ENCODE results near the gene CDC42EP1. TPM values are rescaled to one million over a fixed set of nuclear protein-coding genes. Genes with fewer than 3 reads are reported as not detected.

The CDC42EP1 gene
- total and polyA plus RNA-seq, 2 donors (not counting 1 experiment from before 2014, with no cell fraction given), result 0.22 TPM; not detected in 1

DNA sequence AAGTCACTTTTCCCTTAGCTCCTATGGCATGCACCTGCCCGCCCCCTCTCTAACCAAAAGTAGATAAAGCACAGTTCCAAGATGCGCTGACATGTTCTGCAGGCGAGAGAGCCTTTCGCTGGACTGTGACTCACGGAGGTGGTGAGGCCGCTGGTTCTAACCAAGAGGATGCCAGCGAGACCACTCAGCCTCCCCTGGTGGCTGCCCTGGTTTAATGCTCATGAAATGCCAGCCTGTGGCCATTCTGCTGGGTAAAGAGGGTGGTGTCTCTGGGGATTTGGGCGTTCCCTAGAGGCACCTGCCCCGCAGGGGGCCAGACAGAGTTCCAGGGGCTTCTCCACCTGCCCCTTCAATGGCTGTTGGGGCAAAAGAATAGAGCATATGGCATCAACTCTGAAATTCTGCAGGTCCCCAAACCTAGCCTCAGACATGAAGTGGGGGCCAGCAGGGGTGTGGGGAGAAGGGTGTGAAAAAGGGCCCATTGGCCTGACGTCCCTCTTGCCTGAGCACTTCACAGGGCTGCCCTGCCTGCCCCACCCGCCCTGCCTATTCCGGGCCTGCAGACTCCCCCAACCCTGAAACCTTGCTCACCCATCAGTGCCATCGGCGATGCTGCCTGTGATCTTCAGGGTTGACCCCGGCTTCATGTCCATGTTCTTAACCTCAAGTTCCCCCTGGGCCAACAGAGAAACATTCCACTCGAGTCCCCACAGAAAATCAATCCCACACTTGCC, 11.1 kb downstream of the CDC42EP1 start:
- Mint-ChIP-seq H3K27me3 (peaks cover 16% of the 10 kb centered on the region), H3K4me1 (peaks cover 10% of the 10 kb centered on the region), H3K9me3 (ENCODE audit: insufficient read depth) (no peaks in the 10 kb centered on the region), H3K4me3 (no peak overlapping the region), H3K27ac (peak overlapping the region; percentile 37)
- no peaks in the 10 kb centered on the region for H4K20me1 ChIP-seq (ENCODE audit: control insufficient read depth, insufficient read depth, low read length, poor library complexity, severe bottlenecking)
- ChIA-PET CTCF (interaction anchor here (1.2 to 7.0 kb wide), 2 partner anchors 10 to 30 kb away, joined by 4 to 278 read pairs; no protein-coding TSS in a partner anchor), POLR2A (no interaction called here)
- WGBS (ENCODE audit: insufficient coverage), result 80% methylated on average over 14 of the region's 16 CpGs
- H2AFZ ChIP-seq (ENCODE audit: insufficient read depth, low read depth, low read length, poor library complexity, severe bottlenecking), result no peak overlapping the region
- no peak overlapping the region for H3K27ac ChIP-seq (ENCODE audit: low read length in 2 of 2)
- no peak overlapping the region for H3K4me3 ChIP-seq (ENCODE audit: control extremely low read depth in 1 of 5, extremely low read depth in 1 of 5, insufficient read depth in 1 of 5, low read depth in 2 of 5, low read length in 4 of 5)
- H3K9me3 ChIP-seq (ENCODE audit: control extremely low read depth in 1 of 3, control insufficient read depth in 2 of 3, insufficient read depth in 1 of 3, low read length in 2 of 3), result peaks cover 0 to 5% (median 0%) of the 10 kb centered on the region in 3 donors
- peaks cover 11 to 14% of the 10 kb centered on the region in 2 donors for H3K4me1 ChIP-seq (ENCODE audit: control insufficient read depth in 2 of 2, insufficient read depth in 2 of 2, low read length in 2 of 2)
- ATAC-seq (ENCODE audit: low read depth), result no peak
- no peak for TF ChIP-seq EZH2 (IDR thresholded peaks at IDR 0.05; ENCODE audit: borderline replicate concordance, insufficient read depth, low read depth, low read length, poor library complexity, severe bottlenecking)
- TF ChIP-seq, protein P1, sequence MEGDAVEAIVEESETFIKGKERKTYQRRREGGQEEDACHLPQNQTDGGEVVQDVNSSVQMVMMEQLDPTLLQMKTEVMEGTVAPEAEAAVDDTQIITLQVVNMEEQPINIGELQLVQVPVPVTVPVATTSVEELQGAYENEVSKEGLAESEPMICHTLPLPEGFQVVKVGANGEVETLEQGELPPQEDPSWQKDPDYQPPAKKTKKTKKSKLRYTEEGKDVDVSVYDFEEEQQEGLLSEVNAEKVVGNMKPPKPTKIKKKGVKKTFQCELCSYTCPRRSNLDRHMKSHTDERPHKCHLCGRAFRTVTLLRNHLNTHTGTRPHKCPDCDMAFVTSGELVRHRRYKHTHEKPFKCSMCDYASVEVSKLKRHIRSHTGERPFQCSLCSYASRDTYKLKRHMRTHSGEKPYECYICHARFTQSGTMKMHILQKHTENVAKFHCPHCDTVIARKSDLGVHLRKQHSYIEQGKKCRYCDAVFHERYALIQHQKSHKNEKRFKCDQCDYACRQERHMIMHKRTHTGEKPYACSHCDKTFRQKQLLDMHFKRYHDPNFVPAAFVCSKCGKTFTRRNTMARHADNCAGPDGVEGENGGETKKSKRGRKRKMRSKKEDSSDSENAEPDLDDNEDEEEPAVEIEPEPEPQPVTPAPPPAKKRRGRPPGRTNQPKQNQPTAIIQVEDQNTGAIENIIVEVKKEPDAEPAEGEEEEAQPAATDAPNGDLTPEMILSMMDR (IDR thresholded peaks at IDR 0.05), result no peak
- H3K79me2 ChIP-seq (ENCODE audit: control insufficient read depth, insufficient read depth, low read length), result no peaks in the 10 kb centered on the region
- no peak overlapping the region for H3K9ac ChIP-seq (ENCODE audit: low read length)
- intact Hi-C loops (cut with micrococcal nuclease), result no loop called here
- no peak for DNase-seq
- H3K4me2 ChIP-seq (replicated peaks; ENCODE audit: low read depth, low read length, poor library complexity, severe bottlenecking), result no peak overlapping the region
- H3K36me3 ChIP-seq (replicated peaks in 1 of 2; ENCODE audit: control extremely low read depth in 1 of 2, control insufficient read depth in 1 of 2, extremely low read depth in 1 of 2, insufficient read depth in 2 of 2, low read length in 1 of 2), result no peaks in the 10 kb centered on the region
- no peaks in the 10 kb centered on the region for H3K27me3 ChIP-seq (replicated peaks in 1 of 4; ENCODE audit: control extremely low read depth in 1 of 4, control insufficient read depth in 3 of 4, insufficient read depth in 4 of 4, low read length in 3 of 4)

DNA sequence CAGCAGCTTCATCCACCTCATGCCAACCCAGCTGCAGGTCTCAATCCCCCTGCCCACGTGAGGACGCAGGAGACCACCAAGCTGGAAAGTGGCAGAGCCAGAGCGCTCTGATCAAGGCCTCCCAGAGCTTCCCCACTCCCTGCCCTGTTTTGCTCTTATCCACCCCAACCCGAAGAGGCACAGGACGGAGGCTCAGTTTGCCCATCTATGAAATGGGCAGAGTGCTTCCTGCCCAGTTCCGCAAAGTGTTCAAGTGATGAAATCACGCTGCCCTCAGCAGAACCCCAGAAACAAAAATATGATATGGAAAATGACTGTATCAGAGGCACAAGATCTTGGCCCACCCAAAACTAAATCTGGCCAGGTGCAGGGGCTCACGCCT, 11.7 kb downstream of the CDC42EP1 start:
- H3K4me1 Mint-ChIP-seq, result peaks cover 5% of the 10 kb centered on the region
- Histone ChIP-seq H3K4me1 (ENCODE audit: control insufficient read depth in 2 of 2, insufficient read depth in 2 of 2, low read length in 2 of 2) (peaks cover 5 to 8% of the 10 kb centered on the region in 2 donors), H3K9me3 (ENCODE audit: control extremely low read depth in 1 of 3, control insufficient read depth in 2 of 3, insufficient read depth in 1 of 3, low read length in 2 of 3) (no peaks in the 10 kb centered on the region), H2AFZ (ENCODE audit: insufficient read depth, low read depth, low read length, poor library complexity, severe bottlenecking) (no peak overlapping the region), H3K9ac (ENCODE audit: low read length) (no peak overlapping the region), H3K36me3 (replicated peaks in 1 of 2; ENCODE audit: control extremely low read depth in 1 of 2, control insufficient read depth in 1 of 2, extremely low read depth in 1 of 2, insufficient read depth in 2 of 2, low read length in 1 of 2) (no peaks in the 10 kb centered on the region), H3K27ac (ENCODE audit: low read length in 2 of 2) (no peak overlapping the region), H4K20me1 (ENCODE audit: control insufficient read depth, insufficient read depth, low read length, poor library complexity, severe bottlenecking) (no peaks in the 10 kb centered on the region), H3K79me2 (ENCODE audit: control insufficient read depth, insufficient read depth, low read length) (no peaks in the 10 kb centered on the region), H3K4me2 (replicated peaks; ENCODE audit: low read depth, low read length, poor library complexity, severe bottlenecking) (no peak overlapping the region), H3K4me3 (ENCODE audit: control extremely low read depth in 1 of 5, extremely low read depth in 1 of 5, insufficient read depth in 1 of 5, low read depth in 2 of 5, low read length in 4 of 5) (no peak overlapping the region), H3K27me3 (replicated peaks in 1 of 4; ENCODE audit: control extremely low read depth in 1 of 4, control insufficient read depth in 3 of 4, insufficient read depth in 4 of 4, low read length in 3 of 4) (no peaks in the 10 kb centered on the region)
- H3K27me3 Mint-ChIP-seq, result peaks cover 18% of the 10 kb centered on the region
- CTCF ChIA-PET, result no interaction called here
- WGBS (ENCODE audit: insufficient coverage), result 100% methylated on average over 5 of the region's 8 CpGs
- POLR2A ChIA-PET, result no interaction called here
- ATAC-seq (ENCODE audit: low read depth) (no peak), DNase-seq (no peak)
- H3K4me3 Mint-ChIP-seq, result no peak overlapping the region
- TF ChIP-seq, protein P1 (IDR thresholded peaks at IDR 0.05), result no peak
- TF ChIP-seq EZH2 (IDR thresholded peaks at IDR 0.05; ENCODE audit: borderline replicate concordance, insufficient read depth, low read depth, low read length, poor library complexity, severe bottlenecking), result no peak
- H3K27ac Mint-ChIP-seq, result peak overlapping the region; percentile 37
- intact Hi-C loops (cut with micrococcal nuclease), result no loop called here
- no peaks in the 10 kb centered on the region for H3K9me3 Mint-ChIP-seq (ENCODE audit: insufficient read depth)
